Activated CD4-positive, alpha-beta T cell treated with anti-CD3 and anti-CD28 coated beads, Interleukin-10, Interleukin-2, amounts not matched to agents 100 ng/mL and 50 ng/mL, durations not matched to agents 16 hours and 8 hours (primary cell): ENCODE measurements around the gene KCNIP4.

ENCODE experiments used
- DNase-seq: peaks from one replicate; pipeline ENCODE4 v3.0.0-alpha.2; 2020

KCNIP4 gene

DNA sequence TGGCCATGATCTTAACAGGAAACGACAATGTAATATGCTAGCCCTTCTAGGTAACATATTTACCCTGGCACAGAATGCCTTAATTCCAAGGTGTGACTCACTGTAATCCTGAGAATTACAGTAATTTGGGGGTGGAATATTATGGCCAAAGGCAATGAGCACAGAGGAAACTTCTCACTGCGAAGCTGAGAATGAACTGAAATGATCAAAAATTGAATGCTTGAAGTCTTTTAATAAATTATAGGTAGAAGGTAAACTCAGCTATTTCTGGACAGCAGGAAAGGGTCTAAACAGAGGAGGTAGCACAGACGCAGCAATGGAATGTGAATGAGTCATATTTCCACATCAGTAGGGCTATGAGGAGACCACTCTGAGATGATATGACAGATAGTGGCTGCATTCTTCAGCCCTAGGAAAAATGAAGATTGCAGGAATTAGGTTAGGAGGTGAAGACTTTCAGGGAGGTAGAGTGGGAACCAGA is 935.7 kb downstream of the KCNIP4 start:
- DNase-seq = no peak

- no peak for DNase-seq
Observed at GRCh38 chr4:21011106-21011505, 937.5 kb downstream of the KCNIP4 start.

DNA sequence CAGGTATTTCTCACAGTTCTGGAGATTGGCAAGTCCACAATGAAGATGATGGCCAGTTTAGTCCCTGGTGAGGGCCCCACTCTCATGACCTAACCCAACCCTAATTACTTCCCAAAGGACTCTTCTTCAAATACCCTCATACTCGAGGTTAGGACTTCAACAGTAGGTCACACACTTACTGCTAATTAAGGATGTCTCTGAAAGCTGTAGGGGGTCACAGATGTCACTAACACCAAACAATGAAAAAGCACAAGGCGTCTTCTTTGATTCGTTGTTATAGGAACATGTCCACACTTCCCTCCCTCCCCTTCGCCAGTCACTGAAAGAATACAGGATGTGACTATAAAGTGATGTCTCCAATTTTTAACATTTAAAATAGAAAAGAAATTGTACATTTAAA is 938.6 kb downstream of the KCNIP4 start:
- DNase-seq = no peak

DNA sequence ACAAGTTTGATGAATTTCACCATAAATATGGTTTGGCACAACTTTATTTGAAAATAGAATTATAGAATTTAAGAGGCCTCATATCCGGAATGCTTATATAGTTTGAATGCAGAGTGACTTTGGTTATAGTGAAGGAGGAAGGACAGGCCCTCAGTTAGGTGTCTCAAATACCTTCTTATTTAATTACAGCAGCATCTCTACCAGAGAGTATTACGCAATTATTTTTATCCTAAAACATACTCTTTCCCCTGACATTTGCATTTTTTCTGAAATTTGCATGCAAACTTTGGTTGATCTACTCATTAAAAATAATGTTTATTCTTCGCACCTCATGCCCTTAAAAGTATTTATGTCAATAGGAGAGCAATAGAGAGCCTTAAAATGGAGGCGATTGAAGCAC is 942.9 kb downstream of the KCNIP4 start:
- DNase-seq = no peak

- DNase-seq = no peak
Observed at GRCh38 chr4:21002976-21003375, 945.6 kb downstream of the KCNIP4 start.

- DNase-seq = no peak
Observed at GRCh38 chr4:21002286-21002685, 946.3 kb downstream of the KCNIP4 start.

GRCh38 chr4:21001490-21001889 is 947.1 kb downstream of the KCNIP4 start:
- no peak for DNase-seq

- DNase-seq = no peak
Observed at GRCh38 chr4:20997886-20998285, 950.7 kb downstream of the KCNIP4 start.

GRCh38 chr4:20995610-20996009 is 953.0 kb downstream of the KCNIP4 start:
- DNase-seq = no peak

DNA sequence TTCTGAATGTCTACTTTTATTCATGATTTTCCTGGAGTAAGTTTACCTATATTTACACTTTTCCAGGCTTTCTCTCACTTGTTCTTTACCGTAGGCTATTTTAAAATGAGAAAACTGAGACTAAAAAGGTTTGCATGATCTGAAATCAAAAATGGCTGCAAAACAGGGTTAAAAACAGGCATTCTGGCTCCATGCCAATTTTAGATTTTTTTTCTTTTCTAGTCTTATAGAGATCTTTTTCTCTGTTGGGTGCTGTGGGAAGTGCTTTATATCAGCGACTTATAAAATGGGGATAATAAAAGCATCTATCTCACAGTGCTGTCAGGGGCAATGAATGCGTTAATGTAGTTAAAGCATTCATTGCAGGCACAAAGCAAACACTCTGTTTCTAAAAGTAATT is 953.6 kb downstream of the KCNIP4 start:
- DNase-seq = no peak

- no peak for DNase-seq
Observed at GRCh38 chr4:20992002-20992401, 956.6 kb downstream of the KCNIP4 start.

DNA sequence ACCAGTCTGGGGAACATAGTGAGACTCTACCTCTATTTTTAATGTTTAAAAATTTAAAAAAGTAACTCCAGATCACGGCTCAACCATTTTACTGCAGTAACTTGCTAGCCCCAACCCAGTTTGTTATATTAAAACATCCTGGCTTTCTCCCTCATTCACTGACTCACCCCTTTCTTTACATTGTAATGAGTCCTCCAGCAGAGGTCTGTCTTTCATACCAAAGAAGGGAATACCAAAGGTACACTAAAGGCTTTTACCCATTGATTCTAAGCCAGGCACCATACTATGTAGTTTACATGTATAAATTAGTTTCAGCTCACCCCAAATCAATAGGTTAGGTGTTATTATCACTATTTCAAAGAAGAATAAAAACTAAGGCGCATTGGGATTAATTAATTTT is 961.4 kb downstream of the KCNIP4 start:
- no peak for DNase-seq

GRCh38 chr4:20984576-20984836 is 964.1 kb downstream of the KCNIP4 start:
- DNase-seq = no peak

- DNase-seq = no peak
Observed at GRCh38 chr4:20983763-20984575, 964.6 kb downstream of the KCNIP4 start.

GRCh38 chr4:20982544-20982943 is 966.0 kb downstream of the KCNIP4 start:
- DNase-seq = no peak

DNA sequence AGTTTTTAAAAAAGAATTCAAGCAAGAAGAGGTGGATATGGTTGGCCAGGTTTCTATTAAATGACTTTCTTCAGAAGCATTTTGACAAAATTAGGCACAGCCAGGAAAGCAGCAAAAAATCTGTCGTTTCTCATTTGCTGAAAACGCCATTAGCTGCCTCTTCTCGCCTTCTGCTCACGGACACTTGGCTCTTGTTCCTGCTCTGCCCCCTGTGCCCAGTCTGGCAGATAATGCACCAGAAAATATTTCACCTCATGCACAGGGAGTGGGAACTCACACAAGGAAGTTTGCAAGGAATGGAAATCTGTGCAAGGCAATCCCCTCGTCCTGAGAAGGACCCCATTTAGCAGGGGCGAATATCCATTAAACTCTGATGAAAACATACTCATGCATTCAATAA is 988.3 kb downstream of the KCNIP4 start:
- DNase-seq = no peak

DNA sequence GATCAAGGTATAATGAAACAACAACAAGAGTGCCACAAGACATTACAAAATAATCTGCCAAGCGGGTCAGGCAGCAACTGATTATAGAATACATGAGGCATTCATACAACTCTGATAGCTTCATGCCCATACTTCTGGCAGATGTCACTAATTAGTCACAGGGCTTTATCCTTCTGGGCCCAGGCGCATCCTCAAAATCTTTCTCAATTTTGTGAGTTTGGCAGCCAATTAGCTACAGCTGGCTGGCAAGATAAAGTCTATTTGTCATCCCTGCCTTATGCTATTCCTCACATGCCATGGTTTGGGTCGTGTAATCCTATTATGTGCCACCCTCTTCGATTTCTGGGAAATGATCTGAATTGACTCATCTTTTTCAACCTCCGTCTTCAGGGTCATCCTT is 994.0 kb downstream of the KCNIP4 start:
- DNase-seq = no peak

DNA sequence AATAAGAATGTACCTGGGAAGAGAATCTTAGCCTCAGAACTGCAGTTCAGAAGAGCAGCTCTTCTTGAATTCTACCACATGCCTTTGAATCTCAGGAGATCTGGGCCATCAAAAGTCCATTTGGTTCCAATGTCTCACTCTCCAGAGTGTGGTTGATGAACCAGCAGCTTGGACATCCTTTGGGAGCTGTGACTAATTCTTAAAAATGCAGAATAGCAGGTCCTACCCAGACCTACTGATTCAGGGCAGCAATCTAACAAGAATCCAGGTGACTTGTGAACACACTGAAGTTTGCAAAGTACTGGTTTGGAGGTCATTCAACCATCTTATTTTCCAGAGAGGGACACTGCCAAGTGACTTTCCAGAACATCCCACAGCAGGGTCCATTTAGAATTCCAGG is 1003.6 kb downstream of the KCNIP4 start:
- DNase-seq = no peak

- no peak for DNase-seq
Observed at GRCh38 chr4:20944451-20944850, 1004.1 kb downstream of the KCNIP4 start.

- no peak for DNase-seq
Observed at GRCh38 chr4:20938204-20938603, 1010.4 kb downstream of the KCNIP4 start.

GRCh38 chr4:20926529-20926928 is 1022.0 kb downstream of the KCNIP4 start:
- no peak for DNase-seq

GRCh38 chr4:20925176-20925575 is 1023.4 kb downstream of the KCNIP4 start:
- no peak for DNase-seq

DNA sequence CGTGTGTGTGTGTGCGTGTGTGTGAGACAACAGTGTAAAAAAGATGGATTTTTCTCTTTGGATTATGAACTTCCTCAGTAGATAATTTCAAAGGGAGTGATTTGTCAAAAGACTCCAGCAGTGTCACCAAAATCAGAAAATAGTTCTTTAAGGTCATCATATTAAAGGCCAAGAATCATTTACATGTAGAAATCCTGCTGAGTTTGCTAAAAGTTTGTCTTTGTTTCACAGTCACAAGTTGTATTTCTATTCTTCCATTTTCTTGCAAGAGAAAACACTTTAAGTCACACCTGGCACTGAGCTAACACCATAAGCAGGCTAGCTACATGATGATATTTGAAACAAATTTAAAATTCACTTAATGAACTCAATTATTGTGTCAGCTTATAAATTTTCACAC is 1025.6 kb downstream of the KCNIP4 start:
- DNase-seq = no peak

DNA sequence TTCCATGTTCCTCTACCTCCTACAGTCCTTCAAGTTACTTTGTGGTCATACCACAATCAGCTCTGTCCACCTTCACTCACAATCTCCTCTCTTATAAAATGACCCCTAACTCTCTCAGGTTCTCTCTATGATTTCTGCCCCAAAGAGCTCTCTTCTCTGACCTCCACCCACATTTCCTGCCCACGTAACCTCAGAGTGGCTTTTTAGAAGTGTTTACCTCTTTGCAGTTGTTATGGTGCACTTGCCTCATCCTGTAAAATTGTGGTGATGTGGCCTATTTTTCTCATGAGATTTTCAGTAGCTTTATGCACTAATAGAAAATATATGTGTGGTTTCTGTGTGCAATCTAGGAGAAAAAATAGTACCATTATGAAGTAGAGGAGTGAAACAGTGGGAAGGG is 1032.5 kb downstream of the KCNIP4 start:
- DNase-seq = peak; percentile 8

GRCh38 chr4:20904966-20905365 is 1043.6 kb downstream of the KCNIP4 start:
- no peak for DNase-seq
